HG03060 (cell line): Measurements from ENCODE around the gene VWA5B2.

Source experiments
- ATAC-seq: cut with Tn5 transposase; IDR thresholded peaks from one replicate; pipeline ENCODE4 v1.9.1; 2021; ENCODE audit warnings: low read depth, moderate number of reproducible peaks; ENCODE audit not compliant: unreplicated experiment

Gene VWA5B2

GRCh38 chr3:184229394-184230080, at the start of gene VWA5B2:
Gene VWA5B2 (plus strand): TSS chr3:184229585. CDS start chr3:184230529, 944 bp downstream.
- ATAC-seq, result no peak

GRCh38 chr3:184180165-184180564, 49.2 kb upstream of the VWA5B2 start:
- ATAC-seq, result no peak

GRCh38 chr3:184181596-184181995, 47.8 kb upstream of the VWA5B2 start:
- no peak for ATAC-seq

- no peak for ATAC-seq
These were observed 45.7 kb upstream of the VWA5B2 start for GRCh38 chr3:184183679-184184078.

- ATAC-seq, result no peak
These were observed 44.7 kb upstream of the VWA5B2 start for GRCh38 chr3:184184546-184185230.

GRCh38 chr3:184185461-184186183, 43.8 kb upstream of the VWA5B2 start:
- ATAC-seq, result peak; percentile 91

- ATAC-seq, result peak; percentile 7
These were observed 43.0 kb upstream of the VWA5B2 start, which contains the start of gene ABCF3 for GRCh38 chr3:184186184-184186901. Gene ABCF3 (plus strand): TSS chr3:184186199. CDS start chr3:184186208, 9 bp downstream.

GRCh38 chr3:184186902-184187207, 42.5 kb upstream of the VWA5B2 start:
- ATAC-seq, result no peak

GRCh38 chr3:184188080-184188479, 41.3 kb upstream of the VWA5B2 start:
- no peak for ATAC-seq

GRCh38 chr3:184189421-184189820, 40.0 kb upstream of the VWA5B2 start:
- no peak for ATAC-seq

- no peak for ATAC-seq
These were observed 36.5 kb upstream of the VWA5B2 start for GRCh38 chr3:184192889-184193288.

- ATAC-seq, result no peak
These were observed 35.3 kb upstream of the VWA5B2 start for GRCh38 chr3:184193991-184194539.

GRCh38 chr3:184196536-184196935, 32.8 kb upstream of the VWA5B2 start:
- ATAC-seq, result no peak

- ATAC-seq, result no peak
These were observed 30.9 kb upstream of the VWA5B2 start for GRCh38 chr3:184198509-184198908.

- ATAC-seq, result no peak
These were observed 28.6 kb upstream of the VWA5B2 start for GRCh38 chr3:184200825-184201224.

GRCh38 chr3:184203526-184203925, 25.9 kb upstream of the VWA5B2 start:
- ATAC-seq, result no peak

GRCh38 chr3:184209146-184209923, 20.1 kb upstream of the VWA5B2 start:
- no peak for ATAC-seq

- no peak for ATAC-seq
These were observed 18.1 kb upstream of the VWA5B2 start for GRCh38 chr3:184211297-184211696.

GRCh38 chr3:184211718-184212117, 17.7 kb upstream of the VWA5B2 start:
- no peak for ATAC-seq

GRCh38 chr3:184218814-184219213, 10.6 kb upstream of the VWA5B2 start:
- no peak for ATAC-seq
